GM19395 (cell line): ENCODE measurements around the gene OS9.

ENCODE experiments used
- ATAC-seq: cut with Tn5 transposase; IDR thresholded peaks from one replicate; pipeline ENCODE4 v1.9.1; 2021; ENCODE audit warnings: mild to moderate bottlenecking, moderate library complexity; ENCODE audit not compliant: unreplicated experiment

OS9 gene

DNA sequence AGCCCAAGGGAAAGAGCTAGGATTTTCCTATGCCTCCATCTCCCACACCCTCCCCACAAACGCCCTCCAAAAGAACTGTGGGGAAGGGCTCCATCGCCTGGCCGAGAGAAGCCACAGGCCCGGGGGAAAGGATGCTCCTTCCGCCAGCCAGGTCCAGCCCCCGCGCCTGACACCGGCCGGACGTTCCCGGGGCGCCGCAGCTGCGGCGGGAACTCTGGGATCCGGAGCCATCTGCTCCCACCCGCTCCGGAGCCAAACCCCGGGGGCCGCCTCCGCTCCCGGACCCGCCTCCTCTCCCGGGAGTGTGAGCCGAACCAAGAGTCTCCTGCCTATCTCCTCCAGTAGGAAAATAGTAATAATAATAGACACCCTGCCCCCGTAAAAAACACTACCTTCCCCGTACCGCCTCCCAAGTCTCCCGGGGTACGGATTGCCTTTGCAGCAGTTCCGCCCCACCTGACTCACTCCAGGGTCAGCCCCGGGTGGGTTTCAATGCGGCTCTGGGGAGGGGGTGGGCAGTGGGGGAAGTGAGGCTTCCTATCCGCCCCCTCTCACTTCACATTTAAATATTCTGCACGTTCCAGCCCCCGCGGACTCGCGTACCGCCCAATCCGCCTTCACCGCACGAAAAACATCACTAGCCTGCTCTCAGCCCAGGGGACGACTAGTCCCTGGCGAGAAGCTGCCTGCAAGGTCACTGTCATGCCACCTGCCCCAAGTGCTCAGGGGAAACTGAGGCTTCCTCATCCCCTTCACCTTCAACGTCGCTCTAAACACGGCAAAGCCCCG is 42.2 kb downstream of the OS9 start:
- no peak for ATAC-seq

DNA sequence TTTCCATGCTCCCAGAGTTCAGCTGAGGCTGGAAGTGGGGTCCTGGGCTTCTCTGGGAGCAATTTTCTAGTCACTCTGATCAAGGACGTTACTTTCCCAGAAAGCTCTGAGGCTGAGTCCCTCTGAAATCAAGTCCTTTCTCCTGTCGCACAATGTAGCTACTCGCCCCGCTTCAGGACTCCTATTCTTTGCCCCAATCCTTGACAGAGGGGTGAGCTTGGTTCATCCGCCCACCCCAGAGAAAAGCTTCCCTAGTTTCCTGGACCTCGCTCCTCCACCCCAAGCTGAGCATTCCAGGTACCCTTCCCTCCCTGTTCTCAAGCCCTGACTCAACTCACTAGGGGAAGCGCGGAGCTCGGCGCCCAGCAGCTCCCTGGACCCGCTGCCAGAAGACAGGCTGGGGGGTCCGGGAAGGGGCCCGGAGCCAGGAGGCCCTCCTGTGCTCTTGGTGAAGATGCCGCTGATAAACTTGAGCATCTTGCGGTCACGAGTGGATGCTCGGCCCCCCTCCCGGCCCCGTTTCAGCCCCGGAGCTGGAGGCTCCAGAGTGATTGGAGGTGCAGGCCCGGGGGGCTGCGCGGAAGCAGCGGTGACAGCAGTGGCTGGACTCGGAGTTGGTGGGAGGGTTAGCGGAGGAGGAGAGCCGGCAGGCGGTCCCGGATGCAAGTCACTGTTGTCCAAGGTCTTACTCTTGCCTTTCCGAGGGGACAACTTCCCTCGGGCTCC is 43.0 kb downstream of the OS9 start:
- no peak for ATAC-seq

DNA sequence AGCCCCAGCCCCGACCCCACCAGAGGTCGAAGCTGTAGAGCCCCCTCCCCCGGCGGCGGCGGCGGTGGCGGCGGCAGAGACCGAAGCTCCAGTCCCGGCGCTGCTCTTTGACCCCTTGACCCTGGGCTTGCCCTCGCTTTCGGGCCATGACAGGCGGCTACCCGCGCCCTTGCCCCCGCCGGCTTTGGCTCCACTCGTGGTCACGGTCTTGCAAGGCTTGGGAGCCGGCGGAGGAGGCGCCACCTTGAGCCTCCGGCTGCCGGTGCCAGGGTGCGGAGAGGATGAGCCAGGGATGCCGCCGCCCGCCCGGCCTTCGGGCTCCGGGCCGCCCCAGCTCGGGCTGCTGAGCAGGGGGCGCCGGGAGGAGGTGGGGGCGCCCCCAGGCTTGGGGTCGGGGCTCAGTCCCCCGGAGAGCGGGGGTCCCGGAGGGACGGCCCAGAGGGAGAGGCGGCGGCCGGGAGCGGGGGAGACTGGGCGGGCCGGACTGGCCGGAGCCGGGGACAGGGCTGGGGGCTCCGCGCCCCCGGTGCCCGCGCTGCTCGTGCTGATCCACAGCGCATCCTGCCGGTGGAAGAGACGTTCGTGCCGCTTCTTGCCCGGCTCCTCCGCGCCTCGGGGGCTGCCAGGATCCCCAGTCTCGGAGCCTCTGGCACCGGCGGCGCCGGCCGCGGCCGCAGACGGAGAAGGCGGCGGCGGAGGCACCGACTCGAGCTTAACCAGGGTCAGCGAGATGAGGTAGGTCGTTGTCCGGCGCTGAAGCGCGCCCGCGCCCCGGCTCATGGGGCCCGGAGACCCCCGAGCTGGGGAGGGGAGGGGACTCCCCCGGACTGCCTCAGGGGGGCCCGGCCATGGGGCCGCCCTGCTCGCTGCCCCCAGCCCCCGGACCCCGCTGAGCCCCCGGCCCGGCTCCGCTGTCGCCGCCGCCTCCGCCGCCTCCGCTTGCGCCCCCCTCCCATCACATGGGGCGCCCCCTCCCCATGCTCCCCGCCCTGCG is 43.8 kb downstream of the OS9 start:
- ATAC-seq: no peak

DNA sequence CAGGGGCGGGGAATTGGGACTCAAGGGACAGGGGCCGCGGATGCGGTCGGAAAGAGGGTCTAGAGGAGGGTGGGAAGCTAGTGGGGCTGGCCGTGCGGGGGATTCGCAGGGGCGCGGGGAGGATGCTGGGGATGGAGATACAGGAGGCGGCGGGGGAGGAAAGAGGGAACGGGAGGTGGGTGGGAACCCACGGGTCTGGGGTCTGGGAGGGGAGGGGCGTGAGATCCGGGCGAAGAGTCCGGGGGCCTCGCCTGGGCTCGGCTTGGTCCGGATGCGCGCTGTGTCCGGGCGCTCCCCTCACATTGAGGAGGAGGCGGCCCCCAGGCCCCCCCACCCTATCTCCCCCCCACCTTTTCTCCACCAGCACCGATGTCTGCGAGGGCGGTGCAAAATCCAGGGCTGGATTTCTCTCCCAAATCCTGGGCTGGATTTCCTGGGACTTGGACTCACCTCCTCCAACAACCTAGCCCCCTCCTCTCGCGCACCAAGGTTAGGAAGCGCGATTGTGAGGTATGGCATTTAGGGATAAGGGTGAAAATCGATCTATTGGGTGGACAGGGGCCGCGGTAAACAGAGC is 44.8 kb downstream of the OS9 start, which contains the start of gene AGAP2:
AGAP2 (minus strand) TSS at position 82 of the 577 bp plus-strand sequence. CDS start 496 bp downstream, outside the sequence.
- ATAC-seq: no peak

DNA sequence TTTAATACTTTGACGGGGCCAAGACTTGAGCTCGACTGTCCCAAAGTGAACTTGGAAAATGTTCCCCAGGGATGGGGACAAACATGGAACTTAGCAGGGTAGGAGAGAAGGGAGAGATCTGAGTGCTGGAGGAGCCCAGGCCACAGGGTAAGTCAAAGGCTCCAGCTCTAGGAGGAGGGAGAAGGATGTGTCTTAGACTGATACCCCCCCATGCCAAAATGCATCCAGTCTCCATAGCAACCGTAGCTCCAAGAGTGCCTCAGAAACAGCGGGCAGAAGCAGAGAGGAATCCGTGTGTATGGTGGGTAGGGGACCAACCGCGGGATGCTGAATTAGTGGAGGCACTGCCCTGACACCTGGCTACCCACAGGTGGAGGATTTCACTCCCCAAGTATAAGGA is 45.5 kb downstream of the OS9 start:
- no peak for ATAC-seq

DNA sequence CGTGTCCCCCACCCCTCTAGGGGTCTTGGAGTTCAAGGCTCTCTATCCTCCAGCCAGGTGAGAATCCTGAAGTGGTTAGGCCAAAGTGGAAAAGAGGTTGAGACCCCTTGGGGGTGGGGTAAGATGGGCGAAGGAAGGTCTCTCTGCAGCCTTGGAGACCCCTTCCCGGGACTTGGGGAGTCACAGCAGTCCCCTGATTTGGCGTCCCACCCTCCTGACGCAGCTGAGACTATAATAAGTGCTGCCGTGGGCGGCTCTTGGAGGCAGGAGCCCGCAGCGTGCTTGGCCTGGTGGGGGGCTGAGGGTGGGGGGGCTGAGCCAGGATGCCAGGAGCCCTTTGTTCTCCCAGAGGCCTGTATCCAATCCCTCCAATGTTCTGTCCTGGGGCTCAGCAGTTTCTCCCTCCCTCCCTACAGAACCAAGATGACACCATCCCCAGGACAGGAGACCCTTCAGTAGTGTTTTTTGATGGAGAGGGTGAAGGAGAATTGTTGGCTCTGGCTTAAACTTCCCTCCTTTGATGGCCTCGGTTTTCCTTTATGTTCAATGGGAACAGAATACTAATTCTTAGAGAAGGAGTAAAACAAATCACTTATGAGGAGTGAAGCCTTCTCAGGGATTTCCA is 46.1 kb downstream of the OS9 start:
- no peak for ATAC-seq

DNA sequence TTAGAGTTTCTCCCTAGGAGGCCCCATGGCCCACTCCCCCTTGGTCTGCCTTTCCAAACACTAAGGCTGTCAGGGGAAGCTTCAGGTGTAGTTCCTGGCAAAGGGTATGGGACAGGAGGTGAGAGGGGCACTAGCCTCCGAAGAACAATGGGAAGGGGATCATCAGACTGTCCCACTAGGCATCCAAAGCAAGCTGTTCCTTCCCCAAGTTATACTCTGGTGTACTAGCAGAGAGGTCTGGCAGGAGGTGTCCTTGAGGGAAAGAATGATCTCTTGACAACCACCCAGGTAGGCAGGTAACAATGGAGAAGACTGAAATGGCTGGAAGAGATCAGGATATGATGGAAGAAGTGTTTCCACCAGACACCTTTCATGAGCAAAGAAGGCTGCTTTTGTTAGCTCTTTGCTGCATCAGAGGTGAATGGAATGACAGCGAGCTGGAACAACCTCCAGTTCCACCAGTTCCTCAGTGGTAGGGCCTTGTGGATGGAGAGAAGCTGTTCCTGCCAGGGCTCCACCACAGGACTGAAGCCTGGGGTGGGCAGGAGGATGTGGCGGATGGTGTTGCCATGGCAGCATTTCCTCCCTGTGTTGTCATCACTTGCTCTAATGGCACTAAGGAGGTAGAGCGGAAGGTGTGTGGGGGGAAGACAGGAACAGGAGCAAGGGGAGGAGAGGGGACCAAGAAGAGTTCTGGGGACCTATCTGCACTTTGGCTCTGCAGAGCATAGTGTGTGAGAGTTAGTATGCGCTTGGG is 46.9 kb downstream of the OS9 start:
- peak; percentile 56 for ATAC-seq

DNA sequence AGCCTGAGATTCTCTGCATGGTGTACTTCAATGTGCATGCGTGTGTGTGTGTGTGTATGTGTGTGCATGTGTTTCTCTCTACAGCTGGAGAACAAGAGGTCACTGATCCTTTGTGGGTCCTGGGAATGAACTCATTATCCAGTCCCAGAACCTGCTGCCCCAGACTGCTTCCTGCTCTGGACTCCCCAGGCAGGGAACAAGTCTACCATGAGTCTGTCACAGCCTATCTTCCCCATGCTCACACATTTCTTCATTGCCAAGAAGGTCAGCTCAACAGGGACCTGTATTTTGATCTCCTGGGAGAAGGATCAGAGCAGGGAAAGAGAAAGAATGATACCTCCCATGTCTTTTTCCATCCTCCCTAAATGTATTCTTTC is 47.5 kb downstream of the OS9 start:
- no peak for ATAC-seq

DNA sequence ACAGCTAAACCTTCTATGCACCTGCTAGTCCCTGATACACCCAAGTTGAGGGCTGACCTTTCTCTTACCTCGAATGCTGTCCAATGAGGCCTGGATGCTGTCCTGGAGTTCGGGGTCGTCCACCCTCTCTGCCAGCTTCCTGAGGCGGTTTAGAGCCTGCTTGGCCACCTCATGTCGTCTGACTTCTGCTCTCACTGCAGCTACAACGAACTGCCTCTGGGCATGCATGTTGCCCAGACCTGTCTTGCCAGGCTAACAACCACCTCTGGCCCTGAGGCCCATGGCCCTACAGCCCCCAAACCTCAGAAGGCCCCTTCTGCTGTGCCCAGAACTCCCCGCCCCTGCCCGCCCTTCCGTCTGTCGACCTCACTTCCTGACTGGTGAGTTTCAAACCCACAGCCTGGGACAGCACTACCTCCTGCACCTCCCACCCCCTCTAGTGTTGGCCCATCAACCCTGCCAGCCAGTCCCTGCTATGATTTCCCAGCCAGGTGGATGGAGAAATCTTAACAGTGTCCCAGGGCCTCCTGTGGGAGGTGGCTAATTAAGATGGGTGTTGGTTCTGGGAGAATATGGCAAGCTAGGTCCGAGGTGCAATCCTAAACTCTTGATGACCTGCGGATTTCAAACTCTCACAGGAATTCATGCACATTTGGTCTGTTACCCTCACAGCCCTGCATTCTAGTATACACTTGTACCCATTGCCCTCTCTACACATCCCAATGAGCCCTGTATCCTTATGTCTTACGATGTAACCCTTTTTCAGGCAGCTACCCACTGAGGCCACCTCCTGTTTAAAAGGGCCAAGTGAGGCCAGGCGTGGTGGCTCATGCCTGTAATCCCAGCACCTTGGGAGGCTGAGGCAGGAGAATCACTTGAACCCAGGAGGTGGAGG is 48.2 kb downstream of the OS9 start:
- peak; percentile 62 for ATAC-seq

DNA sequence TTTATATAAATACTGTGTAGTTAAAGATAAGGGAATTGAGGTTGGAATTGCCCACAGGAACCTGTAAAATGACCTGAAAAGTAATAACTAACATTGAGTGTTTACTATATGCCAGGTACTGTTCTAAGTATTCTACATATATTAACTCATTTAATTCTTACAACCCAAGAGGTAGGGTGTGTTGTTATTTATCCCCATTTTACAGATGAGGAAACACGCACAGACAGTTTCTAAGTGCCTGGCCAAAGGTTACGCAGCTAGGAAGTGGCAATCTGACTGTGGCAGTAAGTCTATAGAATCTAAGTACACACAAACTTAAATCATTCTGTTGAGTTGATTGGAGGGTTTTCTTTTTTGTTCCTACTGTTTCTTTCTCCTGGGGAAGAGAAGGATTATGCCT is 49.8 kb downstream of the OS9 start:
- no peak for ATAC-seq

DNA sequence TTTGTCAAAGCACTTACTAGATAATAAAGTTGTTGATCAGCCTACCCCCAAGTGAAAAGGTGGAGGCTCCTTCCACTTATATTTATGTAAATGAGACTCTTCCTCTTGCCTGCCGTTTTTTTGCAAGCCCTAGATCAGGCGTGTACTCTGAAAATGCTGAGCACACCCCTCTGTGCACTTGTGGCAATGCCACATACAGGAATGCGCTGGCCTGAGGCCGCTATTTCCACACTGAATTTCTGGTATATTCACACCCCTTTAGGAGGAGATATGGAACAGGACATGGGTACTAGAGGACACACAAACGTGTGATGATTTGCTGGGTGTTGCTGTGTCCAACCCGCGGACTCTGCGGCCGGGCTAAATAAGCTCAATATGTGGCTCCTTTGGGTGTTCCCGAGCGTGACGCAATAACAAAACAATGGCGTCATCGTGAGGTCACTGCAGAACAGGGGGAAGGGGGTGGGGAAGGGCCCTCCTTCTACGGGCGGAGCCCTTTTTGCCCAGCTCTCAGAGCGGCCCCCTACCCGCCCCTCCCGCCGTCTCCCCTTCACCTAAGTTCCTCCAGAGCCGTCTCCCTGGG is 50.4 kb downstream of the OS9 start:
- ATAC-seq: peak; percentile 34

DNA sequence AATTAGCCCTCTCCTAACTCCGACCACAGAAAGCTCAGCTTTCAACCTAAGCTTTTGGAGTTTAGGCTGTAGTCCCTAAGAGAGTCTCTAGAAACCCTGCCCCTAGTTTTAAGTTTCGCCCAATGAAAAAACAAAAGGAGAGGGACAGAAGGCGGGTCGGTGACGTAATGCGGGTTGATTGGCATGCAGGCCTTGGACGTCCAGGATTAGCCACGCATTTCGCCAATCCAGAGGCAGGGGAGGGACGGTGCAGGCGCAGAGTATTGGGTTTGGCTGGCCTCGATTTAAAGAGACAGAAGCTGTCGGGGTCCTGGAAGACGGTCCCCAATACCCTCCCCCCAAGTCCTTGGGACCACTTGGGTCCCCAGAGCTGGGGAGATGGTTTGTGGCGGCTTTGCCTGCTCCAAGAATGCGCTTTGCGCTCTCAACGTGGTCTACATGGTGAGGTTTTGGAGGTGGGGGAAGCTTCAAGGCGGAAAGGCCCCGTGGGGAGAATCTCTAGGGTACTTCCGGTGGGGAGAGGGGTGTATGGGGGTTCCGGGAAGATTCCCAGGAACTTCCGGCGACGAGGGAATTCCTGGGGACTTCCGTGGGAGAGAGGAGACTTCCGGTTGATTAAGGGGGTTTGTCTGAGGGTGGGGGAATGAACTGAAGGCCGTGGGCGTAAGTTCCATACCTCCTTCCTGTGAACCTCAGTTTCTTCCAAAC is 51.0 kb downstream of the OS9 start, which contains the start of gene TSPAN31:
TSPAN31 (plus strand) TSS at position 263 of the 708 bp plus-strand sequence; CDS start at position 379, 116 bp downstream.
- peak; percentile 85 for ATAC-seq

DNA sequence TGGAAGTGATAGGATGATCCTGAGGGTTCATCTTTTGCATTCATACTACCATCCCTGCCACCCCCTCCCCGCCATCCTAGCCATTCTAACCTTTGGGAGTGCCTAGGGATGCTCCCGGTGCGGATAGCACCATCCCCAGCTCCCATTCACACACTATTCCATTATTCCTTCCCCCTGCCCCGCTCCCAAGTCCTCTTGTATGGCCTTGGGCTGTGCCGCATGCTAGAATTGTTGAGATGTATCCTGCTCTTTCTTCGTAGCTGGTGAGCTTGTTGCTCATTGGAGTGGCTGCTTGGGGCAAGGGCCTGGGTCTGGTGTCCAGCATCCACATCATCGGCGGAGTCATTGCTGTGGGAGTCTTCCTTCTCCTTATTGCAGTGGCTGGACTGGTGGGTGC is 51.6 kb downstream of the OS9 start:
- no peak for ATAC-seq

DNA sequence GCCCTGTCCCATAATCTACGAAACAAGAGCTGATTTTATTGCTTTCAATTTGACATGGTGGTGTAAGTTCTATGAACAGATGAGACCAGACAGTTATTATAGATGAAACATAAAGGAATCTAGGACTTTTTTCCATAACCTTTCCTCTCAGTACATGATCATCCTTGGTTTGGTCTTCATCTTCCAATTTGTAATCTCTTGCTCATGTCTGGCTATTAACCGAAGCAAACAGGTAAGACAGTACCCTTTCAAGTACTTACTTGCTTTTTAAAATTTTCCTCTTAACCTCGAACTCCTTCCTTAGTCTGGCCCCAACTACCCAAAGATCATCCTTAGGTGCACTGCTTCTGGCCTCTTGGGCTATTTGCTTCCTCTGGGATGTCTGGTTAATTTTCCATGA is 52.1 kb downstream of the OS9 start:
- no peak for ATAC-seq

DNA sequence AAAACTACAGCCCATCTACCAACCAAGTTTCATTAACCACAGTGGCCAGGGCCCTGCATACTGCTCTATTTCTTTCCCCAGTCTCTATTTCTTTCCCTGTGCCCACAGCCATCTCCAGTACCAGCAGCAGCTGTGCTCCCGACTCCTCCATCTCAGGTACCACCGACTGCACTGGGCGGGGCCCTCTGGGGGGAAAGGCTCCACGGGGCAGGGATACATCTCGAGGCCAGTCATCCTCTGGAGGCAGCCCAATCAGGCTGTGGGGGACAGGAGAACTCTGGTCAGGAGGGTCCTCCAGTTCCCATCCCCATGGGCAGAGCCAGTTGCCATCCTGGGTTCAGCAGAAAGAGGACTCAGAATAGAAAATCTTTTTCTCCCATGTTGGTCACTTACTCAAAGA is 55.1 kb downstream of the OS9 start:
- ATAC-seq: no peak

DNA sequence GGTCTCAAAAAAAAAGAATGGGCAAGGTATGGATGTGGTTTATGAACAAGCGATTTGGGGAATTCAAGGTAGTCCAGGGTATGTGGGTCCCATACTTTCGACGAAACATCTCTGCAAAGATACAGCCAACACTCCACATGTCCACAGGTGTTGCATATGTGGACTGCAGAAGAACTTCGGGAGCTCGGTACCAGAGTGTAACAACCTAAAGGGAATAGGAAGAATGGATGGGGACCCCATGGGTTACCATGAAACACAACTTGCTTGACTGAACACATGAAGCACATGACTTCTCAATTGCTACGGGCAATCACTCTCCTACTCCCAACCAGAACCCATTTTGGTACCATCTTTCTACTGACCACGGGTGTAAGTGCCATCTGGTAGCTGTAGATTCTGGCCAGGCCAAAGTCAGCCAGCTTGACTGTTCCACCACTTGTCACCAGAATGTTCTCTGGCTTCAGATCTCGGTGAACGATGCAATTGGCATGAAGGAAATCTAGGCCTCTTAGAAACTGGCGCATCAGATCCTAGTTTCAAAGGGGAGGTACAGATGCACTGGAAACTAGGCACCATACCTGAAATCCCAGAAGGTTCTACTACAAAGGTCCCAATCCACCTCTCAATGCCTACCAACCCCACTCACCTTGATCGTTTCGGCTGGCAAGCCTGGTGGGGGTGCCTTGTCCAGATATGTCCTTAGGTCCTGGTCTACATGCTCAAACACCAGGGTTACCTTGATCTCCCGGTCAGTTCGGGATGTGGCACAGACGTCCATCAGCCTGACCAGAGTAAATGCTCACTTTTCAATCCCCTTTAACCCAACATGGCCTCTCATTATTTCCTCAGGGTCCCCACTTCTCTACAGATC is 56.9 kb downstream of the OS9 start:
- no peak for ATAC-seq

DNA sequence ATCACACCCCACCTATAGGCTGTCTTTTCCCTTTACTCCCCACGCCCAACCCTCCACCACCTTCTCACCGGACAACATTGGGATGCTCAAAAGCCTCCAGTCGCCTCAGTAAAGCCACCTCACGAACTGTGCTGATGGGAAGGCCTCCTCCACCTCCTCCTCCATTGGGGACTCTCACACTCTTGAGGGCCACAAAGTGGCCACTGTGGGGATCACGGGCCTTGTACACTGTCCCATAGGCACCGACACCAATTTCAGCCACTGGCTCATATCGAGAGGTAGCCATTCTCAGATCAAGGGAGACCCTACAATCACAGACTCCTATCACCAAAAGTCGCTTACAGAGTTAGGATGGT is 57.5 kb downstream of the OS9 start:
- ATAC-seq: no peak
